GM18519 (cell line): Measurements from ENCODE around the gene OSBP2.
"Not testable (repeated sequence)": the region's sequence is repeated elsewhere in the genome, so short reads cannot be mapped to it uniquely, and the experiment has no call there.

Experiments
- ATAC-seq: cut with Tn5 transposase; IDR thresholded peaks from one replicate; pipeline ENCODE4 v1.9.1; 2021; ENCODE audit warnings: mild to moderate bottlenecking, moderate library complexity; ENCODE audit not compliant: unreplicated experiment, low FRiP score

Gene OSBP2

DNA sequence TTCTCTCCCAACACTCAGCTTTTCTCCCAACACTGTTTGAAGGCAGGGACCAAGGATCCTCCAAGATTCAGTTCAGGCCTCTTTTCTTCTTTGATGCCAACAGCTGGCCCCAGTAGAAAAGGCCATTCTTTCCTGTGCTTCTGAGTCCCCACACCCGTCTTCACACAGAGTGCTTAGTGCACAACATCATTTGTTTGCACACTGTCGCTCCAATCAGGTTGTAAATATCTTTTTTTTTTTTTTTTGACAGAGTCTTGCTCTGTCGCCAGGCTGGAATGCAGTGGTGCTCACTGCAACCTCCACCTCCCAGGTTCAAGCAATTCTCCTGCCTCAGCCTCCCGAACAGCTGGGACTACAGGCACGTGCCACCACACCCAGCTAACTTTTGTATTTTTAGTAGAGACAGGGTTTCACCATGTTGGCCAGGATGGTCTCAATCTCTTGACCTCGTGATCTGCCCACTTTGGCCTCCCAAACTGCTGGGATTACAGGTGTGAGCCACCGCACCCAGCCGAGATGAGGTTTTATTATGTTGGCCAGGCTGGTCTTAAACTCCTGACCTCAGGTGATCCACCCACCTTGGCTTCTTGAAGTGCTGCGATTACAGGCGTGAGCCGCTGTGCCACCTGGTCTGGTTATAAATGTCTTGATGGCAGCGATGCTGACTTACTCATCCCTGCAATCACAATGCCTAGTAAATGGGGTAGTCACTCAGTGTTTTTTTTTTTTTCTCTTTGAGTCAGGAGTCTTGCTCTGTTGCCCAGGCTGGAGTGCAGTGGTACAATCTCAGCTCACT is 14.6 kb upstream of the OSBP2 start:
- not testable (repeated sequence) for ATAC-seq

DNA sequence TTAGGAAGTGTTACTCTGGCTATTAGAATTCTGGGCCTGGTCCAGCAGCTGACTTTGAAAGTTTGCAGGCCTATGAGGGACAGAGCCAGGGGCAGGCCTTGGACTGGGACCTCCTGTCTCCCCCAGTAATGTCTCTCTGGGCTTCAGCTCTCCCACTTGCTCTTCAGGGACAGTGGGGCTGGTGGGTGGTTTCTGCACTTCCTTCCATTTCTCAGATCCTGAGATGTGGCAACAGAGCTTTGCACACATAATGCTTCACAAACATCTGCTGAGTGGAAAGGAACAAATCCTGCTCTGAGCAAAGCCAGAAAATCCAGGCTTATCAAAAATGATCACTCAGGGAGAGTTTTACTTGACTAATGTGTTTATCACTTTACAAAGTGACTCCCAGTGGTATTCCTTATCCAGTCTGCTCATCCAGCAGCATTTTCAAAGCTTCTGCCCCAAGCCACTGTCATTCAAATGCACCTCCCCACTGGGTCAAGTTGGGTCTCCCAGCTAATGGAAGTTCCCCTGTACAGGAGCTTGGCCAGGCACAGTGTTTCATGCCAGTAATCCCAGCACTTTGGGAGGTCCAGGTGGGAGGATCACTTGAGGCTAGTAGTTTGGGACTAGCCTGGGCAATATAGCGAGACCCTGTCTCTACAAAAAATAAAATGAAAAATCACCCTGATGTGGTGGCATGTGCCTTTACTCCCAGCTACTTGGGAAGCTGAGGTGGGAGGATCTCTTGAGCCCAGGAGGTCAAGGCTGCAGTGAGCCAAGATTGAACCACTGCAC is 13.5 kb upstream of the OSBP2 start:
- no peak for ATAC-seq

DNA sequence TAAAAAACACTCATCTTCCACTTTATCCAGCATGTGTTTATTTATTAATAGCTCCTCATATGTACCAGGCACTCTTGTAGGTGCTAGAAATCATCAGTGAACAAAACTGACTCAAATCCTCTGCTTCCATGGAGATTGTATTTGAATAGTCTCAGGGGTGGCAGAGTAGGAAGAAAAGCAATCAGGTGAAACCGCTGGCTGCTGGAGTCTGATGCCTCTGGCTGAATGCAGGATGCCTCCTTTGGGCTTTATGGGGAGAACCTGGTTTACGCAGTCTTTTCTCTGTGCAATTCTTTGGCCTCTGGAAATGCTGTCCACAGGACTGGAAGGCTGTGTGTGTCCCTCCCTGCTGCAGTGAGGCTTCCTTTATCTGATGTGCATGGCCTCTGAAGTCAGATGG is 12.8 kb upstream of the OSBP2 start:
- ATAC-seq: no peak

DNA sequence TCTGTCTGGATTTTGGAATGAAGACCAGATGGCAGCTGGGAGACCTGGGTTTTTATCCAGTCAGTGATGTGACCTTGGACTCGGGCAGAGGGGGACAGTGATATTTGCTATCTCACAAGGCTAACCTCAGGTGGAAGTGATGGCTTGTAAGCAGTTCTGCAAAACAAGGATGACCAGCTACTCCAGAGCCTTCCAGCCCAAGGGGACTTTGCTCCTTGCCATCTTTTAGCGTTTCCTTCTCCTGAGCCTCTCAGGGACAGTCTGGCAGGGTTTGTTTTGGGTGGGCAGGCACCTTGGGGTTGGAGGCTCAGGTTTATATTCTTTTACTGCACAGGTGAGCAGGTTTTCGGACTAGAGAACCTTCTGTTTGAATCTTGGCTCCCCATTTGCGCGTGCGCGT is 9.5 kb upstream of the OSBP2 start:
- no peak for ATAC-seq

DNA sequence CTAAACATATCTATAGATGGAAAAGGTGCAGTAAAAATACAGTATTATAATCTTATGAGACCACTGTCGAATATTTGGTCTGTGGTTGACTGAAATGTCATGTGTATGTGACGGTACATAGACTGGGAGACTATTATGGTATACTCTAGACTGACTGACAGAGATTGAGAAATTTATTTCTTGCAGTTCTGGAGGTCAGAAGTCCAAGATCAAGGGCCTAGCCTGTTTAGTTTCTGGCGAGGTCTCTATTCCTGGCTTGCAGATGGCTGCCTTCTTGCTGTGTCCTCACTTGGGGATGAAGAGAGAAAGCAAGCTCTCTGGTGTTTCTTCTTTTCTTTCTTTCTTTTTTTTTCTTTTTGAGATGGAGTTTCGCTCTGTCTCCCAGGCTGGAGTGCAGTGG is 7.3 kb upstream of the OSBP2 start:
- no peak for ATAC-seq

DNA sequence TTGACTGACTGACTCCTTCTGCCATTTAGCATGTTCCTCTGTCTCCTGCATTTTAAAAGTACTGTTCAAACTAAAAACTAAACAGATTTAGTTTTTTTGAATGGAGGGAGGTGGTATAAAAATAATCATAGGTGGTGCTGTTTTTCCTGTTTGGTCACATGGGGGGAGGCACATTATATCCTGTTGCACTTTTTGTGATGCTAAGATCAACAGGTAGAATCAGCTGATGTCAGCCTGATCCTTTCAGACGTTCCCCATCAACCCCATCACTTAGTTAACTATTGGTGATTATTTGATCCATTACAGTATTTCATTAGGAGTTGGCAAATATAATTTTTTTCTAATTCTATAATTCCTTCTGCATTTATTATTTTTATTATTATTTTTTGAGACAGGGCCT is 5.1 kb upstream of the OSBP2 start:
- ATAC-seq: no peak

DNA sequence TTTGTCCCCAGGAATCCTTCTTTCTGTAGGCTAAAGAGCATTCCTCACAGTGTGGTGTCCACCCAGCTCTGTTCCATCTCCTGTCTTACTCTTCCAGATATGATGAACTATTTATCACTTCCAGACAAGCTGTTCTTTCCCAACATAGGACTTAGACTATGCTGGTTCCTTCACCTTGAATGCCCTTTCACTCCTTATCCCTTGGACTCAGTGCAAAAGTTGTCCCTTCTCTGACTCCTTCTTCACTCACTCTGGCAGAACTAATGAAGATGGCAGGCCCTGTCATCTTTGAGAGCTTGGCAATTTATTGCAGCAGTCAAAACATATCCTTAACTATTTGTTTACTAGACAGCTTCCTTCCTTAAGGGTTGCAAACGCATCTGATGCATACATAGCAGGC is 3.5 kb upstream of the OSBP2 start:
- ATAC-seq: no peak

DNA sequence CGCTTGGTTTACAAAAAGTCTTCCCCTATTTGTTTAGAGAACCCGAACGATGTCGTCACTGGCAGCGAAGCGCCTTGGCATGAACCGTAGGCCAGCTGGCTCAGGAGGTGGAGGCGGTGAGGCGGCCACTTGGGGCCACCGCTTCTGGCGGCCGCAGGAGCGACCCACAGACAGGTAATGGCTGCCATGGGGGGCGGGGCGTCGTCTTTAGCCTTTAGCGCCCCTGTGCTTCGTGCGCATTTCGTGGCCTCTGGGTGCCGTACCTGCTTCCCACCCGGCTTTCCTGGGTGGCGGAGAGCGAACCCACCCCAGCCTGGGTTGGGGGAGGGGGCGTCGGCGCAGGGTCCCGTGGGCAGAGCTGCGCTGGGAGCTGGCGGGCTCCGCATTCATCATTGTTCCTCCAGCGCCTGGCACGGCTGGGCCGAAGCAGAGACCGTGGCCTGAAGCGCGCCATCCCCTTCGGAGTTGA is 469 bp upstream of the OSBP2 start:
- no peak for ATAC-seq

DNA sequence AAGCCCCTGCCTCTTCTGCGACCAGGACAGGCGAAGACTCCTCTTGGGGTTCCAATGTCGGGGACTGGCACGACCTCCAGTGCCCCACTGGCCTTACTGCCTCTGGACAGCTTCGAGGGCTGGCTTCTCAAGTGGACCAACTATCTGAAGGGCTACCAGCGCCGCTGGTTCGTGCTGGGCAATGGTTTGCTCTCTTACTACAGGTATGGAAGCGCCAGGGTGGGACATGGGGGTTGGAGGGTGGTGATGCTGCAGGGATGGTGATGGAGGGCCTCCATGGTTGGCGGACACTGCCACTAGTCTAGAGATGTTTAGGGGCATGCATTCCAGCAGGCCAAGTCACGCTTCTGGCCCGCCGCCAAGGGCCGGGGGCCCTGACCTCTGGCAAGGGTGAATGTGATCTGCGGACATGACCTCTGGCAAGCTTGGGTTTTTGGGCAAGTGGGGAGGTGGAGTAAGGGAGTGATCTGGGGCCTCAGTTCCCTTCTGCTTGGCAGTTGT is 727 bp downstream of the OSBP2 start:
- no peak for ATAC-seq

DNA sequence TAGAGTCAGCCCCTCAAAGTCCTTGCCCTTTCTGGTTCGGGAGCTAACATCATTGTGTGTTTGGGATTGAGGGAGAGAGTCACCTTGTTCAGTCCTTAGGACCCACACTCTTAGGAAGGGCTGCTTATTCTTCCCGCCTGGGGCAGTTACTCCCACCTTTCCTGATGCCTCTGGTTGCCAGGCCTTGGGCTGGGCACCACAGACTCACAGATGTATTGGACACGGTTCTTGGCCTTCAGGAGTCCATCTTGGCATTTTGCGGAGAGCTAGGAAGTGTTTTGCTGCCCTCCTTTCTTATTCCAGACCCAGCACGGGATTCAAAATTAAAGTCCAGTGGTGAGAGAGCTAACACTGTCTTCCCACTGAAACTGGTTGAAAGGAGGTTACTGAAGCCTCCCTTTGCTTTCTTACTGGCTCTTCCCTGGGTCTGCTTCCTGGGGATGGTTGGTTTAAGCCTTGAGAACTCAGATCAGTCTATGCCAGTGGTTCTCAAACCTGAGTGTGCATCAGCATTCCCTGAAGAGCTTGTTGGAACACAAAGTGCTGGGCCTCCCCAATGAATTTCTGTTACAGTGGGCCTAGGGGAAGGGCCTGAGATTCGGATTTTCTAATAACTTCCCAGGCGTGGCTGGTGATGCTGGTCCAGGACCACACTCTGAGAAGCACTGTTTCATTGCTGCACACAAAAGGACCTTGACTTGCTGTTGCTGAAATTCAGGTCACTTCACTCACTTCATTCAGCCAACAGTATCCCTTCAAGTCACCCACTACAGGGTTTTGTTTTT is 1.4 kb downstream of the OSBP2 start:
- ATAC-seq: no peak

DNA sequence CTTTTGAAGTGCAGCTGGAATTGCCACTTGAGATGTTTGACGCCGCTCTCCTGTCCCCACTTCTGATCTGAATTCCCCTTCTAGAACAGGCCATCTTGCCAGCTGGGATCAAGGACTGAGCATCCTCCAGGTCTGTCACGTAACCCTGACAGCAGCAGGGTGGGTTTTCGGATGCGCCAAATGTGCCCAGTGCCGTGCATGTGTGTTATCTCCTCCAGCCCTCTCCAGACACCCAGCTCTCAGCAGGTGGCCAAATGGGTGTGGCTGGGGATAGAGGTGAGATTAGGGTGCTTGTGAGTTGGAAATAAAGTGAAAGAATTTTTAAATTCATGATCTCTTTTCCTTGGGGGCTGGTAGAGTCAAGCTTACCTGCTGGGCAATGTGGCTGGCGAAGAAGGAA is 3.3 kb downstream of the OSBP2 start:
- ATAC-seq: no peak

DNA sequence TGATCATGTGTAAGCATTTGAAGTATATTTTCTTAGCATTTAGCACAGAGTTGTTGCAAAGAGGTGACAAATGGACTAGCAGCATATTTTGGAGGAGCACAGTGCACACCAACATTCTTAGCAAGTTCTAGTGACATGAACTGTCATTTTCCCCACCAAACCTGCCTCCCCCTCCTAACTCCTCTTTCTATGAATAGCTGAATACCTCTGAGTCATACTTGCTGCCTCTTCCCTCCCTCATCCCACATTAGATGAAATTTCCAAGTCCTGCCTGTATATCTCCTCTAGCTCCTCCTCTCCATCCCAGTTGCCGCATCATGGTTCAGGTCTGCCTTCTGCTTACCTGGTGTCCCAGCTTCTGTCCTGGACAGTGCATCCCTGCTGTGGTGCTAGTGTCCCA is 7.2 kb downstream of the OSBP2 start:
- ATAC-seq: no peak

DNA sequence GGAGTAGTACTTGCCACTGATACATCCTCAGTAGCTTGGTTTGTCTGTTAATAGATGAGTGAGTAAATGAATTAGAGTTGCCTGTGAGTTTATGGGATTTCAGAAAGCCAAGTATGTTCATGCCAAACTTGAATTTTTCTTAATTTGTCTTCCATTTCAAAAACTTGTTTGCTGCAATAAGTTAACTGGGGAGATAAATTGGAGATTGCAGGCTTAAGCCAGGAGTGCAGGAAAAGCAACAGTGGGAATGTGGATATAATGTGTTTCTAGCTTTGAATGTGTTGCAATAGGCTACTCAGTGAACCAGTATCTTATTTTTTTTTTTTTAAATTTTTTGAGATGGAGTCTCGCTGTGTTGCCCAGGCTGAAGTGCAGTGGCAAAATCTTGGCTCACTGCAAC is 8.2 kb downstream of the OSBP2 start:
- ATAC-seq: no peak

DNA sequence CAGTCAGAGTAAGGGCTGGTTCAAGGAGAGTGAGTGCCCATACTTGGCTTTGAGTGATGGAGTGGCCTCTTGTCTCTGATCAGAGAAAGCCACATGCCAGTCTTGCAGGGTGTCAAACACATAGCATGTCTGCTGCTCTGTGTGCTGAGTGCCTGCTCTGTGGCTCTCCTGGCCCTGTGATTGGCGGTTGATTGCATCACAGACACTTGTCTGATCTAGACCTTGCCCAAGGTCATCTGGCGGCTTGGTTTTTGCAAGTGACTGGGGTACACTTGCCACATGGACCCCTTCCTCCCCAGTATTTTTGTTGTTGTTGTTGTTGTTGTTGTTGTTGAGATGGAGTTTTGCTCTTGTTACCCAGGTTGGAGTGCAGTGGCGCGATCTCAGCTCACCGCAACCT is 10.3 kb downstream of the OSBP2 start:
- no peak for ATAC-seq

DNA sequence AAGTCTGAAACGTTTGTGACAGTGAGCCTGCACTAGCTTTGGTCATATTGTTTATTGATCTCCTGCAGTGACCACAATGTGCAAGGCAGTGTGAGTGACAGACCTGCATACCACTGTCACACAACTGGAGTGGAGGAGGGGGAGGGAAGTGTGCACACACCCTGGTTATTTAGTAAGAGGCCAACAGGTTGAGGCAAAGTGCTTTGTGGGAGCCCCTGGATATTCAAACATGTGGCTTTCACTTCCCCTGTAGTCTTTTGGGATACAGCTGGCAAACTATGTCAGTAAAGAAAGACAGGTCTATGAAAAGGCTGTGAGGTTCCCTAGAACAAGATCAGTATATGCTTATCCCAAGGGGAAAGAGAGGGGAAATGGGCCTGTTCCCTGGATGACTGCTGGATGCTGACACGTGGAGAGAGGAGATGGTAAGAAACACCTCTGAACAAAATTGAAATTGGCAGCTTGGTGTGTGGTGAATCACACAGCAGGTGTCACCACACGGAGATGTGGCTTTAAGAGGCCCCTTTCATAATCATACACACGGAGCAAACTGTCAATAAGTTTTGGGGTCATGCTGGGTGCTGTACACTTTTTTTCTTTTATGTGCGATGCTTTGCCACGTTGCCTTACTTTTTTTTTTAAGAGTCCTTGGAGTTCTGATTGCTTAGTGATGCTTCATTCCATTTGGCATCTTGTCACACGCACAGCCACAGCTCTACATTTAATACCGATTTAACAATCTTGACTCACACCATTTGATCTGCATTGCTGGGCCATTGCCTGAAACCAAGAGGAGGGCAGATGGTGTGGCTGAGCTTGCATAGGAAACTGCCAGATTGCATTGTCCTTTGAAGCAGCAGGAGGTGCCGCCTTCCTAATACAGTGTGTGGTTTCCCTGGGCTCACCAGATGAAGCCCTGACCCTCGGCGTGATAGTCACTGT is 11.3 kb downstream of the OSBP2 start:
- no peak for ATAC-seq

DNA sequence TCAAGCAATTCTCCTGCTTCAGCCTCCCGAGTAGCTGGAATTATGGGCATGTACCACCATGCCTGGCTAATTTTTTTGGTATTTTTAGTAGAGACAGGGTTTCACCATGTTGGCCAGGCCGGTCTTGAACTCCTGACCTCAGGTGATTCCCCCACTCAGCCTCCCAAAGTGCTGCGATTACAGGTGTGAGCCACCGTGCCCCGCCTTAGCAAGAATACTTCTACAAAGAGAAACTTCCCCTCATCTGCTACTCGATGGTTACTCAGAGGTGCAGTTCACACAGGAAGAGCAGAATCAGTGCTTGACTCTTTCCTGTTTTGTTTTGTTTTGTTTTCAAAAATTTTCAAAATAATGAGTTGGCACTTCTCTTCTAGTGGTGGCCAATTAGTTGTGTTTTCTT is 15.3 kb downstream of the OSBP2 start:
- ATAC-seq: not testable (repeated sequence)

DNA sequence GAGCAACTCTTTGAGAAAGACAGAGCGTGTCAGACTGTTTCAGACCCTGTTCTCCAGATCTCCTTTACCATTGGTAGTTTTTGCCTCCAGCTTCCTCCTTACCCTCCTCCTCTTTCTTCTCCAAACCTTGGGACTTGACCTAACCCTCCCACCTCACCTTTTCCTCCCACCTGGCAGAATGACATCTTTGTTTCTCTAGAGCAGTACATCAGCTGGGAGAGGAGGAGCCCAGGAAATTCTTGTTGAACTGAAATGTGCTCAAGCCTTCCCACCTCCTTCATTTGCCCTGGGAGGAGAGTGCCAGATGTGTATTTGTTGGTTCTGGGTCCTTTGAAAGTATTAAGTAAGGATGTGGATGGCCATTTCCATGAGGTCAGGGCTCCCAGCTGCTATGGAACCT is 17.4 kb downstream of the OSBP2 start:
- ATAC-seq: no peak

DNA sequence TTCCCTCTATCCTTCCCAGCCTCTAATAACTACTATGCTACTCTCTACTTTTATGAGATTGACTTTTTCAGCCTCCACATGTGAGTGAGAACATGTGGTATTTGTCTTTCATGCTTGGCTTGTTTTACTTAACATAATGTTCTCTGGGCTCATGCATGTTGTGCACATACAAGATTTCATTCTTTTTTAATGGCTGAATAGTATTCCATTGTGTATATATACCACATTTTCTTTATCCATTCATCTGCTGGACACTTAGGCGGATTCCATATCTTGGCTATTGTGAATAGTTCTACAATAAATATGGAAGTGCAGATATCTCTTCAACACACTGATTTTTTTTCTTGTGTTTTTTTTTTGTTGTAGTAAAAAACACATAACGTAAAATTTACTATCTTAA is 19.4 kb downstream of the OSBP2 start:
- ATAC-seq: no peak

DNA sequence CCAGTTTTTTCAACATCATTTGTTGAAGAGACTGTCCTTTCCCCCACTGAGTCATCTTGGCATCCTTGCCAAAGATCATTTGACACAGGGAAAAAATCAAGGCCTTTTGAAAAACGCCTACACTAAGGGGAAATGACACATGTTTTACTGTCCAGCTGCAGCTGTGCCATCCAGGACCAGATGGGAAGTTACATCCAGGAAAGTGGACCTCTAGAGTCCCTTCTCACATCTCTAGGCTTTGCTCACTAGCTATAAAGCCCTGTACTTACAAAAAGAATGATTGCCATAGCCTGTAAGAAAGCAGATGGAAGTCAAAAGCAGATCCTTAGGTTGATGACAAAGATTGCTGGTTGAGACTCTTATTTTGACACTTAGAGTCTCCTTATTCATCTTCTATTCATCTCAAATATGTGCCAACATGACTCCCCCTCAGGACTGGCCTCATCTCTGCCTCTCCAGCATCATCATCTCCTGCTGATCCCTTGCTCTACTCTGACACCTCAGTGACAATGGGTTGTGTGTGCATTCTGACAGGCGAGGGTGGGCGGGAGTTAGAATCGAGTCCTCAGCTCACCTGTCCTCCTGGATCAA is 22.8 kb downstream of the OSBP2 start:
- no peak for ATAC-seq

DNA sequence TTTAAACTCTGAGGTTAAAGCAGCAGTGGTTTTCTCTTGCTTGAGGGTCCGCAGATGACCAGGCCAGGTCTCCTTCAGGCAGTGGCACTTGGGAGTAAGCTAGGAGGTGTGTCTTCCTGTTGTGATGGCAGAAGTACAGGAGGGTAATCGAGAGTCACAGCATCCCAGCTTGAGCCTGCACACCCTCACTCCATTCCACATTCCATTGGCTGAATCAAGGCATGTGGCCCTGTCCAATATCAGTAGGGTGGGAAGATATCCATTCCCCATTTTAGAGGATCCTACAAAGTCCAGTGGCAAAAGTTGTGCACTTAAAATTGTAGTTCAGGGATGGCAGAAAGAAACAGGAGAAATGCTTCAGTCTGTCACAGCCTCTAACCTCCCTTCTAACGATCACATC is 23.3 kb downstream of the OSBP2 start:
- no peak for ATAC-seq
